GM13977 (cell line): Measurements from ENCODE around the gene SLC36A3.

ENCODE experiments used
- DNase-seq: peaks from one replicate; pipeline ENCODE4 v3.0.0; 2012; ENCODE audit warnings: low spot score
- in situ Hi-C: fragments of 300-500 bp; cut with MboI; formaldehyde crosslinking; loops from one replicate; pipeline ENCODE4 v1.12.0; 2022; ENCODE audit warnings: low sequenced_read_pairs, low pct_unique_long_range_greater_than_20kb, mixed read lengths, inconsistent platforms; ENCODE audit not compliant: unreplicated experiment
- TF ChIP-seq, protein P1 (sequence below): IDR thresholded peaks from 2 replicates; pipeline ENCODE4 v1.5.1; 2012; ENCODE audit warnings: mild to moderate bottlenecking, control low read depth; ENCODE audit not compliant: insufficient read depth; ENCODE audit errors: extremely low read depth, missing control alignments

Gene SLC36A3

DNA sequence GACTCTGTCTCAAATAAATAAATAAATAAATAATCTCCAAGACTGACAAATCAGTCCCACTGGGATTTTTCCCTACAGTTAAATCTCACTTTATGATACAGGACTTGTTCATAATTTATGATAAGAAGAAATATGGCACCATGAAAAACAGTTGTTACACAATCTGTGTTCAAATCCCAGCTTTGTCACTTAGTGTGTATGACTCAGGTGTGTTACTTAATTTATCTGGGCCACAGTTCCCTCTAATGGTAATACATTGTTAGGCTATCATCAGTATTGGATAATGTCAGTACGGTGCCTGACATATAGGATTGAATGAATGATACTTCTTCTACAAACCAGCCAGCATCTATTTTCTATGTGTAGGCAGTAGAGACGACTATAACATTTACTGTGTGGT is 23.1 kb downstream of the SLC36A3 start:
- TF ChIP-seq, protein P1, sequence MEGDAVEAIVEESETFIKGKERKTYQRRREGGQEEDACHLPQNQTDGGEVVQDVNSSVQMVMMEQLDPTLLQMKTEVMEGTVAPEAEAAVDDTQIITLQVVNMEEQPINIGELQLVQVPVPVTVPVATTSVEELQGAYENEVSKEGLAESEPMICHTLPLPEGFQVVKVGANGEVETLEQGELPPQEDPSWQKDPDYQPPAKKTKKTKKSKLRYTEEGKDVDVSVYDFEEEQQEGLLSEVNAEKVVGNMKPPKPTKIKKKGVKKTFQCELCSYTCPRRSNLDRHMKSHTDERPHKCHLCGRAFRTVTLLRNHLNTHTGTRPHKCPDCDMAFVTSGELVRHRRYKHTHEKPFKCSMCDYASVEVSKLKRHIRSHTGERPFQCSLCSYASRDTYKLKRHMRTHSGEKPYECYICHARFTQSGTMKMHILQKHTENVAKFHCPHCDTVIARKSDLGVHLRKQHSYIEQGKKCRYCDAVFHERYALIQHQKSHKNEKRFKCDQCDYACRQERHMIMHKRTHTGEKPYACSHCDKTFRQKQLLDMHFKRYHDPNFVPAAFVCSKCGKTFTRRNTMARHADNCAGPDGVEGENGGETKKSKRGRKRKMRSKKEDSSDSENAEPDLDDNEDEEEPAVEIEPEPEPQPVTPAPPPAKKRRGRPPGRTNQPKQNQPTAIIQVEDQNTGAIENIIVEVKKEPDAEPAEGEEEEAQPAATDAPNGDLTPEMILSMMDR = no peak

DNA sequence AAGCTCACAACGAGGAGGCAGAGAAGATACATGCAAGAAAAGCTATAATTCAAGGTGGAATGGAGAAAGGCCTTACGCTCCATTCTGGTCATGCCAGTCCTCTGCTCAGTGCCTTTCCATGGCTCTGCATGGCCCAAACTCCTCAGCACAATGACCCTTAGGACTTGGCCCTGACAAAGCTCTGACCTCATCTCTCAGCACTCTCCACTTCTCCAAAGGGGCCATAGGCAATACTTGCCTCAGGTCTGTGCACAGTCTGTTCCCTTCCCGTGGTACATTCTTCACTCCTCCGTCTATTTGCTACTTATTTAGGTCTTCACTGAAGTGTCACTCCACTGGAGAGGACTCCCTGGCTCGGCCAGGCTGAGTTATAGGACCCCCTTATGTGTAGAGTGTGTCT is 24.7 kb downstream of the SLC36A3 start:
- in situ Hi-C loops = no loop called here
- TF ChIP-seq, protein P1 = no peak
- DNase-seq = no peak

More for the DNA sequence above, 23.1 kb downstream of the SLC36A3 start:
- in situ Hi-C loops = no loop called here
- DNase-seq = no peak

DNA sequence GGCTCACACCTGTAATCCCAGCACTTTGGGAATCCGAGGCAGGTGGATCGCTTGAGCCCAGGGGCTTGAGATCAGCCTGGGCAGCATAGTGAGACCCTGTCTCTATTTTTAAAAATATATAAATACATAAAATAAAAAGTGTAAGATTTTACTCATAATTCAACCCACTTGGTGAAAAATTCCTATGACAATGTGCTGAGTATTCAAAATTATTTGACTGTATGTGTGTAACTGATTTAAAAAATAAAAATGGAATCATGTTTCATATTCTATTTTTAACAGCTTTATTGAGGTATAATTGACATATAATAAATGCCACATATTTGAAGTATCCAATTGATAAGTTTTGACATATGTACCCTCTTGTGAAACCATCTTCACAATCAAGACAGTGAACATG is 27.8 kb downstream of the SLC36A3 start:
- no peak for DNase-seq
- TF ChIP-seq, protein P1 = no peak
- in situ Hi-C loops = no loop called here

DNA sequence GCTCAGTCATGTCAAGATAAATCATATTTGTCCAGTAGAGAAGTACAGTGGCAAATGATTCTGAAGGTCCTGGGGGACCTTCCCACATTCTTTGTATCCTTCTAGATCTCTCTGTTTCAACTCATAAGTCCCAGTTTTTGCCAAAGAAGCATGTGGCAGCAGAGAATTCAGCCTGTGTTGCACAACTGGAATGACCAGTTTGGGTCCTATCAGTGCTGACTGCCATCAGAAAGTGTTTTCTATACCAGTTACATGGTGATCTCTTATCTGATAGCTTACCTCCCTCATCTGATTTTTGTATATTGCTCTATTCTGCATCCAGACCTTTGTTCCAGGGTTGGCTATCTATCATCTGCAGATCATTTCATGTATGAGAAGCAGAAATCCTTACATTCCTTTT is 28.9 kb downstream of the SLC36A3 start:
- no peak for DNase-seq
- in situ Hi-C loops = no loop called here

DNA sequence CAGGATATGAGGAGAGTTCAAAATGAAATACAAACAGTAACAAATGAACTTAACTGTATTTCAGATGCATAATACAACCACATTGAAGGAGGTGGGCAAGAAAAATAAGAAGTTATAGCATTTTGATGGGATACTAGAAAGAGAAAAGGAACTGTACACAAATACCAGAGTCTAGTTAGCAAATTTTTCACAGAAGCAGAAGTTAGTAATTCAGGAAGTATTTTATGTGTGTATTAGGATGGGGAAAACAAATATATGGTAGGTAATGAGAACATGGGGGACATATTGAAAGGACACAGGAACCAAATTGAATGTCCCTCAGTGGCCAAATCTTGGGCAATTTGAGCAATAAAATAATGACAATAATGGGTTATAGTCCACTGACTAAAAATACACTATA is 32.2 kb downstream of the SLC36A3 start:
- DNase-seq = no peak
- in situ Hi-C loops = no loop called here
- TF ChIP-seq, protein P1 = no peak

More for the DNA sequence above, 28.9 kb downstream of the SLC36A3 start:
- TF ChIP-seq, protein P1 = no peak

DNA sequence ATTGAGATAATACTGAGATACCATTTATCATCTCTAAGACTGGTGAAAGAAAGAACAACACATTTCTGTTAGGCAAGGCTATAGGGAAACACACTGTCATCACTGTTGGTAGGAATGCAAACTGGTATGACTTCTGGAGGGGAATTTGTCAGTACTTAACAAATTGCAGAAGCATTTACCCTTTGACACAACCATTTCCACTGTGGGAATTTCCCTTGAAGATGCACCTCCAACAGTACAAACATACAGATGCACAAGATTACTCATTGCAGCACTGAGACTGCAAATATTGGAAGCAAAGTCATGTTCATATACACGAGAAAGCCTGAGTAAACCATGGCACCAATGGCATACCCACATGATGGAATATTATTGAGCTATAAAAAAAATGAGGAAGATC is 33.0 kb downstream of the SLC36A3 start:
- in situ Hi-C loops = no loop called here
- peak; percentile 67 for DNase-seq
- TF ChIP-seq, protein P1 = no peak
